ENCODE data around the gene PGGHG.

GRCh38 chr11:331358-332060, 42.6 kb downstream of the PGGHG start:
- TF ChIP-seq EP300 (IDR thresholded peaks at IDR 0.05) (no peak), POLR2AphosphoS5 (IDR thresholded peaks at IDR 0.05) (no peak), CTCF (IDR thresholded peaks at IDR 0.05) (no peak), POLR2A (IDR thresholded peaks at IDR 0.05) (no peak)
